Fibroblast of mammary gland (primary cell): ENCODE data around the gene AXDND1.

Experiments
- DNase-seq: peaks from one replicate; pipeline ENCODE4 v3.0.0-alpha.2; 2010; ENCODE audit warnings: low read depth
- H3K4me3 ChIP-seq: 2 replicates; pipeline ENCODE4 v1.5.1; 2011; ENCODE audit warnings: low read depth, mild to moderate bottlenecking, low read length, moderate library complexity; ENCODE audit not compliant: control insufficient read depth
- TF ChIP-seq, protein P1 (sequence below): conservative IDR thresholded peaks from 2 replicates; pipeline ENCODE4 v1.5.1; 2011; ENCODE audit warnings: low read depth, low read length, inconsistent platforms; ENCODE audit not compliant: control insufficient read depth, insufficient read depth

Gene AXDND1

DNA sequence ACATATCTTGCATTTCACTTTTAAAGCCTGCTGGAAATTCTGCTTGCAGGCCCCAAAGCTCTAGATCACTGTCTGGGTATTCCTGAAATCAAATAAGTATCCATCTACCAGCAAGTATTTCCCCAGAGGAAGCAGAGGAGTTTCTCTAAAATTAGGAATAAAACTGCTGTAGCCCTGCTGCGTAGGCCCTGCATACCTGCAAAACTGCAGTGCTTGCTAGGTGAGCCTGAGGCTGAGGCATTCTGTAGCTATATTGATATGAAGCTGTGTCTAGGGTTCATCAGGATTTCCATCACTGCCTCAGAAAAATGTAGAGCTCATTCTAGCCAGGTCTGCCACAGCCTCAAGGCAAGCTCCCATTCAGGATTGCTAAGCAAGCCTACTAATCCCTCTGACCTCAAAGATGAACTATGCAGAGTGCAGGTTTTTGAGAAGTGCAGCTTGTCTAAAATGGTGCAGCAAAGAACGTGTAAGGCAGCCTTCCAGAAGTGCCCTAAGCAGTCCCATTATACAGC, 181.3 kb downstream of the AXDND1 start:
- H3K4me3 ChIP-seq: no peak overlapping the region
- TF ChIP-seq, protein P1, sequence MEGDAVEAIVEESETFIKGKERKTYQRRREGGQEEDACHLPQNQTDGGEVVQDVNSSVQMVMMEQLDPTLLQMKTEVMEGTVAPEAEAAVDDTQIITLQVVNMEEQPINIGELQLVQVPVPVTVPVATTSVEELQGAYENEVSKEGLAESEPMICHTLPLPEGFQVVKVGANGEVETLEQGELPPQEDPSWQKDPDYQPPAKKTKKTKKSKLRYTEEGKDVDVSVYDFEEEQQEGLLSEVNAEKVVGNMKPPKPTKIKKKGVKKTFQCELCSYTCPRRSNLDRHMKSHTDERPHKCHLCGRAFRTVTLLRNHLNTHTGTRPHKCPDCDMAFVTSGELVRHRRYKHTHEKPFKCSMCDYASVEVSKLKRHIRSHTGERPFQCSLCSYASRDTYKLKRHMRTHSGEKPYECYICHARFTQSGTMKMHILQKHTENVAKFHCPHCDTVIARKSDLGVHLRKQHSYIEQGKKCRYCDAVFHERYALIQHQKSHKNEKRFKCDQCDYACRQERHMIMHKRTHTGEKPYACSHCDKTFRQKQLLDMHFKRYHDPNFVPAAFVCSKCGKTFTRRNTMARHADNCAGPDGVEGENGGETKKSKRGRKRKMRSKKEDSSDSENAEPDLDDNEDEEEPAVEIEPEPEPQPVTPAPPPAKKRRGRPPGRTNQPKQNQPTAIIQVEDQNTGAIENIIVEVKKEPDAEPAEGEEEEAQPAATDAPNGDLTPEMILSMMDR: no peak

GRCh38 chr1:179548666-179549367, 183.0 kb downstream of the AXDND1 start:
- no peak for DNase-seq
- no peak overlapping the region for H3K4me3 ChIP-seq
- TF ChIP-seq, protein P1: no peak

More for the DNA sequence above, 181.3 kb downstream of the AXDND1 start:
- no peak for DNase-seq

DNA sequence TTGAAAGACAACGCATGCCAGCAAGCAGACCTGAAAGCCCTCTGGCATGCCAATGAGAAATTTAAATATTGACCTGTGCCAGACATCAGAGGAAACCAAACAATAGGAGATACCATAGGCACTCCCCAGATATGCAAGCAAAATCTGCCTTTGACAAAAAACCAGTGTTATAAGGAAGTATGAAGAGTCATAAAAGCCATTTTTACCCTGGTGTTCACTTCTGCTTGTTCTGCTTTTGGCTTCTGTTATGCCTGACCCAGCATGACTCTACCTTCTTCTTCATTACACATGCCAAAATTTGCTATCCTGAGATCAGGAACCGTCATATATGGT, 183.6 kb downstream of the AXDND1 start:
- DNase-seq: no peak
- TF ChIP-seq, protein P1: no peak
- H3K4me3 ChIP-seq: no peak overlapping the region

GRCh38 chr1:179550746-179551682, 185.2 kb downstream of the AXDND1 start:
- H3K4me3 ChIP-seq: no peak overlapping the region
- DNase-seq: peak; percentile 79
- TF ChIP-seq, protein P1: no peak

- DNase-seq: no peak
- TF ChIP-seq, protein P1: no peak
- H3K4me3 ChIP-seq: no peak overlapping the region
Observed at GRCh38 chr1:179554427-179554826, 188.7 kb downstream of the AXDND1 start.

- no peak overlapping the region for H3K4me3 ChIP-seq
- DNase-seq: no peak
- TF ChIP-seq, protein P1: no peak
Observed at GRCh38 chr1:179558078-179558477, 192.3 kb downstream of the AXDND1 start.
